NCI-H1092 treated with DMSO at 0.1 percent for 48 hours (cell line): ENCODE measurements around the gene ANKRD44.

ENCODE experiments used
- DNase-seq: peaks from one replicate; lab custom pipeline; 2025; lab: John Stamatoyannopoulos, UW

The ANKRD44 gene

DNA sequence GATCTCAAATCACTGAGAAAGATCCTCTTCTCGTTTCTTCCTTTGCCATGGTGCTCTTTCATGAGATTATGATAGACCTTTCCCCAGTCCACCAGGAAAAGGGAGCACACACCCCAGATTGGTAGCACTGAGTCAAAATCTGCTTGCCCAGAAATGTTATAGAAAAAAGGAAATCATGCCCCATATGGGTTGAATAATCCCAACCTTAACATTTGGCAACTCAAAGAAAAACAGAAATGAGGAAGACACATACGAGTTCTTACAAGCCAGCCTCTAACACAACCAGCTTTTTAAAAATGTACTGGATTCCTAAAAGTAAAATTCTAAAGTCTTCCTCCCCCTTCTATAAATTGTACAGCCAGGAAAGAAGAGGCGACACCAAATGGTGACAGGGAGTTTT lies 103.0 kb downstream of the ANKRD44 start:
- DNase-seq: no peak

- DNase-seq: no peak
These were observed 103.5 kb downstream of the ANKRD44 start for GRCh38 chr2:197207106-197207505.

- no peak for DNase-seq
These were observed 104.9 kb downstream of the ANKRD44 start for GRCh38 chr2:197205585-197206215.

DNA sequence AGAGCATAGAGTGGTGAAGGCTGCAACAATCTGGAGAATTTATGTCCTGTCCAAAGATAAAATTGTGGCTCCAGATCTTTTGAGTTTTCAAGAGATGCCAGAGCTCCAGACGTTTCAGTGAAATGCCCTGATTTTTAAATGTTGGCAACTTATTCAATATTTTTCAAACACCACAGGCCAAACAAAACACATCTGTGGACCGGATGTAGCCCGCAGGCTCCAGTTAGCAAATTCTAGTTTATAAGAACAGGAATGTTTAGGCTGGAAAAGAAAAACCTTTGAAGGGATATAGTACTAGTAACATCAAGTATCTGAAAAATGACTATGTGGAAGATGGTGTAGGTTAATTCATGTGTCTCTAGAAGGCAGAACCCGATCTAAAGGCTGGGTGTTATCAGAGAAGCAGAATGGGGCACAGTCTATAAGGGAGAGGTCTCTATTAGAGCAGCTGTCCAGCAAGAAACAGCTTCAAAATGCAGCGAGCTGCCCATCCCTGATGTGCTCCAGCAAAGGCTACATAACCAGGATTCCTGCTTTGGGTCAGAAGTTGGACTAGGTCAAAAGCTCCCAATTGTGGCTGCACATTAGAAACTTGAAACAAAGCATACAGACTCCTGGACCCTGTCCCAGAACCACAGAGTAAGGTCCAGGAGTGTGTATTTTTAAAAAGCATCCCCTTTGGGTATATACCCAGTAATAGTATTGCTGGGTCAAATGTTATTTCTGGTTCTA lies 105.9 kb downstream of the ANKRD44 start:
- no peak for DNase-seq

- DNase-seq: no peak
These were observed 108.7 kb downstream of the ANKRD44 start for GRCh38 chr2:197201874-197202273.

DNA sequence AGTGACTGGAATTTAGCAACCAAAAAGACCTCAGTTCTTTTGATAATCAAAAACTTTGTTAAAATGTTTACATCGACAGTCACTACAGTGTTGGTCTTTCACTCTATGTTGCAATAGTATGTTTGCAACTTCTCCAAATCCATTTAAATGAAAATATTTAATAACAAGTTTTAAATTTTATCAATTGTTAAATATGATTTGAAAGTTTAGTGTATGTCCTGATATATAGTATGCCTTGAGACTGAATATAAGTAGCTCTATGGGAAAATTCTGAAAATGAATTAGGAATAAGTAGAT lies 109.9 kb downstream of the ANKRD44 start:
- no peak for DNase-seq

DNA sequence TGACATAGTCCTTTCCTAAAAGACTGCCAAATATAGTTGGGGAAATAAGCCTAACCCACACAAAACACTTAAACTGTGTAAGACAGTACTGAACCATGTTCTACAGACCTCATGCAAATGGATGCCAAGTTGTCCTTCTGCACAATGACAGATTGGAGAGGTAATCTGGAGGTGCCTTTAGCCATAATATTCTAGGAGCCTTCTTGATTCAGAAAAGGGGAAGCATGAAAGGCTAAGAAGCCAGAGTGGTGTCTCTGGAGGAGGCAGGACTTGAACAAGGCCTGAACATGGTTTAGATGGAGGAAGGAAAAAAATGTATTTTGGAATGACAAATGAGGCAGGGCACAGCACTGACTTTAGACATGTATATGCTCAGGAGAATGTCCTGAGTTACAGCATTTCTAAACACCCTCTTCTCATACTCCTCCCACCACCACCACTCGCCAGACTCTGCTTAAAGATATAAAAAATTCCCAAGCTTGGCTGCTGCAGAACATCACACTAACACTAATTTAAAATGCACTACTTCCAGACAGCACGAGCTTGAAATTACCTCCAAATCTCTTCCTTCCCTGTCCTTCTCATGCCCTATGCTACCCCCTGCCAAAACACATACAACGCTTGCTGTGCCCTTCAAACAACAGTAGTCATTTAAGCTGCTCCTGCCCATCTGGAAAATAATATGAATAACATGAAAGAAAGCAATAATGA lies 110.4 kb downstream of the ANKRD44 start:
- DNase-seq: no peak

GRCh38 chr2:197198890-197199289 lies 111.7 kb downstream of the ANKRD44 start:
- DNase-seq: no peak

DNA sequence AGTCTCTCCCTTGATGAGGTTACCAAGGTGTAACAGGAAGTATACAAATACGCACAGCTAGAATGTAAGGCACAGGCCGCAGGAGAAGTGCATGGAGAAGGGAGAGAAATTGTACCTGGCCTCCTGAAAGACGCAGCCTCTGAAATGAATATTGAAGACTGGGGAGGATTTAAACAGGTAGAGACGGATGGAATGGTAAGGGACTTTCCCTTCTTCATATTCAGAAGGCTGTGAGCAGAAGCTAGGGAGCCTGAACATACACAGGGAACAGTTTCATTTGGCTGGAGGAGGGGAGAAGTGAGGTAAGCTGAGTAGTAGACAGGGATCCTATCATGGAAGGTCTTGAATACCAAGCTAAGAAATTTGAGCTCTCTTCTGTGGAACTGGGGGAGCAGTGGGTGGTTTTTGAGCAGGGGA lies 112.7 kb downstream of the ANKRD44 start:
- DNase-seq: no peak

DNA sequence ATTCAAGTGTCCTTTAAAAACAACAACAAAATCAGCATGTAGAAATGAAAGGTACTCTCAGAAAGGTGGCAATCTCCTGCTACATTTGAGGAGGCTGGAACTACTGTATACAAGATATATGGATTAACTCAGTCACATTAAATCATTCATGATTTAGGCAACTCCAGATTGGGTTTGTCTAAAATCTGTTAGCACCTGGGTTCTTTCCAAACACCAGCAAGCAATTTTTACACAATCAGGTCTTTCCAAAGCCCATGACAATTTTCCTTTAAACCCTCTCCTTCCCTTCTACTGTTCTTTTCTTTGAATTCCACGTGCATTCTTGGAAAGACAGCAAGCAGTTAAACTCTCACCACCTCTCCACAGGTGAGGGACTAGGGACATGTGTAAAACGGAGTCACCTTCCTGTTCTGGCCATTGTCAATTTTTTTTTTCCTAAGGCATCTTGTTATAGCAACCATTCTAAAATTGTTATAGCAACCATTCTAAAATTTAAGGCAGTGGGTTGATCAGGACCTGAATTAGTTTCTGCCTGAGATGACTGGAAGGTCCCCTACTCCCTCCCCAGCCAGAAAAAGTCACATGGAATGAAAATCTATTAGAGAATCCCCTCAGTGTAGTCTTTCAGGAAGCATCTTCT lies 113.9 kb downstream of the ANKRD44 start:
- no peak for DNase-seq

DNA sequence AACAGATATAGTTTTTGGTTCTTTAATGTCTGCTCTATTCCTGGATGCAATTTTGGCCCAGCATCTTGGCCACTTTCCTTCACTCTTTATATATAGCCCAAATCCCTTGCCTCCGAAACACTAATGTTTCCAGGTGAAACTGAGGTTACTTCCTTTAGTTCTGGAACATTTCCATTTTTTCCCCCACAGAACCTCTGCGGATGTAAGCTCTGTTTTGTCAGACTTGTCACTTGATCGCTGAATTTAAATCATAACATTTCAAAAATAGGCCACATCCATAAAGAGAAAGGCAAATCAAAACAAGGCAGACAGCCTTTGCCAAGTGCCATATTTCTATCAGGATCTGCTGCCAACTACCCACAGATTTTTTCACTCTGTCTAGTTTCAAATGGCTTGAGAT lies 115.1 kb downstream of the ANKRD44 start:
- no peak for DNase-seq

GRCh38 chr2:197191940-197192322 lies 118.6 kb downstream of the ANKRD44 start:
- DNase-seq: no peak

- DNase-seq: peak; percentile 48
These were observed 119.2 kb downstream of the ANKRD44 start for GRCh38 chr2:197191177-197191939.

DNA sequence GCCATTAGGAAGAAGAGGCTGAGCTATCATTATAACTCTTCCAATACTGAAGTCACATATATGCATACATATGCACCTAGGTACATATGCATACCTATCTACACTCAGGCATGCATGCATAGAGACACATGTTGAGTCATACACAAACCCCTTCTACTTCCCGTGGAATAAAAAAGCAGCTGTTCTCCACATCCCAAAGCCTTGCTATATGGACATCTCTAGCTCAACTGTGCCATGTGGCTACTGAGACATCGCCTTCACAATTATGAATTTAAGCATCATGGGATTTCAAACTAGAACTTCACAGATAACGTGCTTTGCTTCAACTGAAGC lies 120.5 kb downstream of the ANKRD44 start:
- no peak for DNase-seq

DNA sequence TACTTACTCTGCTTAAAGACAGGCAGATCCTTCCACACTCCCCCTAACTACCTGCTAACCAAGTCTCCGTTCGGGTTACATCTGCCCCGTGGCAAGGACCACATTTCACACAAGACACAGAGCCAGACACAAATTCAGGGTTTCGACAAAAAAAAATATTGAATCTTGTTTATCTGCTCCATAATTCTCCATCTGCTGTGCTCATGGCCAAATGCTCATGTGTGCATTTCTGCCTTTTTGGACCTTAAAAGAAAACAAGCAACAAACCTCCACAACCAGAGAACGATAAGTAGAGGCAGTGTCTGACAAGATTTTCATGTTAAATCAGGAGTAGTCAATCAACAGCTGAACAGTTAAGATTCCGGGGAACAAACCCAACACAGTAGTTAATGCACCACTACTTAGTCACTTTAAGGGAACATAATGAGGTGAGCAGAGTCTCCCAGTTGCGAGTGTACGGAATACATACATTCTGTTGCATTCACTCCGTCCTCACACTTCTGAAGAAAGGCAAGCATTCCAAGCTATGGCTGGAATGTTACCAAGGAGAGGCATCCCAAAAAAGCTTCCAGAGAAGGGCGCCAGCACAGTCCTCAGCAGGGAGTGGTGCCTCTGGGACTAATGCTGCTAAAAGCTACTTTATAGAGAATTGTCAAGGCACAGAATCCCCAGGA lies 121.0 kb downstream of the ANKRD44 start:
- DNase-seq: no peak

DNA sequence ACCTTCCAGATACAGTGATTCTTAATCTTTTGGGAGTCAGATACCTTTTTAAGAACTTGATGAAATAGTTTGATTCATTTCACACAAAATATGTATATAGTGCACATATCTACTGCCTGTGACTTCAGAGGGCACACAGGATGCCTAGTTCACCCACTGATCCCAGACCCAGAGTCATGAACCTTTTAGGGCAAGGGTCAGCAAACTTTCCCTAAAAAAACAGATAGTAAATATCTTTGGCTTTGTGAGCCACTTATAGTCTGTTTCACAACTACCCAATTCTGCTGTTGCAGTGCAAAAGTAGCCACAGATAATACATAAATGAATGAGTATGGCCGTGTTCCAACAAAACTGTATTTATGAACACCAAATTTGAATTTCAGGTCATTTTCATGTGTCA lies 124.9 kb downstream of the ANKRD44 start:
- DNase-seq: no peak

DNA sequence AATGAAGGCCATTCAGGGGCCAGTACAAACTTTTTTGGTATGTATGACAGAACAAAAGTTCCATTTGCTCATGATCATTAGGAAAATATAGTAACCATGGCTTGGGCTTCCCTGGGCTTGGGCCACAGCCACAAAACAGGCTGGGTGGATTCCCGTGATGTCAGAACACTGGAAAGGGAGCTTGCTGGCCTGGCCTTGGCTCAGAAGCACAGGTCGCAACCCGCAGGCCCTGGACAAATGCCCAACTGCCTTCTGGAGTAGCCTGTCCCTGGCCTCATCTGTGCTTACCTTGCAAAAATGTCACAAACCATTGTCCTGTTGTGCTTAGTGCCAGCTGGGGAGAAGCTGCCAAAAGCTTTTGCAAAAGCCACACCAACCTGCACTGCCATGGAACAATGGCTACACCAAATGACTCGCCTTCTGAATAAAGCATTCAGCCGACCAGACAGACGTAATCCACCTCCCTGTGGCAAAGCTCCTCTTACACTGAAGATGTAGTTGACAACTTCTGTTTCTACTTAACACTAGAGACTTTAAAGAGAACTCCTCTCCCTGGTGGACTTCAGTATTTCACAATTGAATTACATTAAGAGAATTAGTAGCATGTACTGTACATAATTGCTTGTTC lies 125.5 kb downstream of the ANKRD44 start:
- no peak for DNase-seq

DNA sequence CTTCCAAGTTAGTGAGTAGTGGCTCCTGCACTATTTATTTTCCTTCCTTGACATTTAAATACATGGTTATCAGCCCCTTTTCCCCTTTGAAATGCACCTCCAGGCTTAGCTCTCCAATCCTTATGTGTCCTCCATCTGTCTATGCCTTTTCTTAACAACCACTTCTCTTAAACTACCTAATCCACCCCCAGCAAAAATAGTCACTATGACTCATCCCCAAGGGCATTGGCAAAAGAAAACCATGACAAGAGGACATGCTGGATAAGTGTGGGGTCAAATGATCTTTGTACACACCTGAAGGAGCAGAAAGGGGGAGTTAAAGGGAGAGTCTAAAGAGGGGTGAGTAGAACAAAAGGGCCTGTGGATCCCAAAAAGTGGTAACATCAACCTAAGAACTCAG lies 127.2 kb downstream of the ANKRD44 start:
- DNase-seq: no peak

- no peak for DNase-seq
These were observed 127.9 kb downstream of the ANKRD44 start for GRCh38 chr2:197182668-197183067.

- no peak for DNase-seq
These were observed 129.1 kb downstream of the ANKRD44 start for GRCh38 chr2:197181491-197181890.

GRCh38 chr2:197179744-197180498 lies 130.7 kb downstream of the ANKRD44 start:
- no peak for DNase-seq
